ENCODE measurements around the gene EGR1. TPM values are rescaled to one million over a fixed set of nuclear protein-coding genes. Genes with fewer than 3 reads are reported as not detected.

The EGR1 gene
- polyA plus RNA-seq, result 100 to 1,000 TPM in 2 of 3 donors, 10 to 100 TPM in 1; 52.2 to 804 (median 703) TPM

- 0% methylated on average over 60 to 85 of the region's 85 CpGs for WGBS, 3 donors
These were observed at the start of gene EGR1 for GRCh38 chr5:138465261-138466124. TSS of gene EGR1 (plus strand) at chr5:138465479. CDS start at chr5:138465762, 283 bp downstream.

GRCh38 chr5:138418444-138418843, 46.8 kb upstream of the EGR1 start:
- 86 to 91% (median 91%) methylated on average over 2 of the region's 2 CpGs for WGBS, 3 donors
- no peak overlapping the region for H3K27ac ChIP-seq (ENCODE audit: low read depth, low read length)

More at GRCh38 chr5:138465261-138466124, at the start of gene EGR1:
- H3K27ac ChIP-seq (ENCODE audit: low read depth, low read length), result peak within 1 kb of the TSS; percentile 45

GRCh38 chr5:138425079-138425478, 40.2 kb upstream of the EGR1 start:
- H3K27ac ChIP-seq (ENCODE audit: low read depth, low read length), result no peak overlapping the region
- WGBS, 3 donors, result 79 to 92% (median 87%) methylated on average over 1 of the region's 1 CpG

- H3K27ac ChIP-seq (ENCODE audit: low read depth, low read length), result no peak overlapping the region
- WGBS, 3 donors, result 61 to 82% (median 74%) methylated on average over 5 of the region's 5 CpGs
These were observed 29.3 kb upstream of the EGR1 start for GRCh38 chr5:138435943-138436342.

- H3K27ac ChIP-seq (ENCODE audit: low read depth, low read length), result no peak overlapping the region
- WGBS, 3 donors, result 74 to 78% (median 75%) methylated on average over 11 of the region's 11 CpGs
These were observed 27.1 kb upstream of the EGR1 start for GRCh38 chr5:138438003-138438723.

- no peak within 1 kb of the TSS for H3K27ac ChIP-seq (ENCODE audit: low read depth, low read length)
- 0 to 1% (median 1%) methylated on average over 45 to 65 of the region's 65 CpGs for WGBS, 3 donors
These were observed 26.4 kb upstream of the EGR1 start, which contains the start of gene REEP2 for GRCh38 chr5:138438724-138439476. TSS of gene REEP2 (plus strand) at chr5:138439057. CDS start at chr5:138439209, 152 bp downstream.

GRCh38 chr5:138439477-138440158, 25.7 kb upstream of the EGR1 start:
- no peak overlapping the region for H3K27ac ChIP-seq (ENCODE audit: low read depth, low read length)
- WGBS, 3 donors, result 45 to 51% (median 49%) methylated on average over 20 of the region's 20 CpGs

GRCh38 chr5:138440159-138441073, 24.9 kb upstream of the EGR1 start:
- no peak overlapping the region for H3K27ac ChIP-seq (ENCODE audit: low read depth, low read length)
- 83 to 89% (median 85%) methylated on average over 17 of the region's 17 CpGs for WGBS, 3 donors

- WGBS, 3 donors, result 86 to 94% (median 88%) methylated on average over 9 of the region's 9 CpGs
- H3K27ac ChIP-seq (ENCODE audit: low read depth, low read length), result no peak overlapping the region
These were observed 24.1 kb upstream of the EGR1 start for GRCh38 chr5:138441221-138441620.

- 87 to 91% (median 88%) methylated on average over 13 of the region's 13 CpGs for WGBS, 3 donors
- H3K27ac ChIP-seq (ENCODE audit: low read depth, low read length), result no peak overlapping the region
These were observed 21.1 kb upstream of the EGR1 start for GRCh38 chr5:138444078-138444773.

- H3K27ac ChIP-seq (ENCODE audit: low read depth, low read length), result no peak overlapping the region
- 81 to 86% (median 84%) methylated on average over 22 of the region's 22 CpGs for WGBS, 3 donors
These were observed 20.3 kb upstream of the EGR1 start for GRCh38 chr5:138444774-138445546.

GRCh38 chr5:138445547-138446271, 19.6 kb upstream of the EGR1 start:
- no peak overlapping the region for H3K27ac ChIP-seq (ENCODE audit: low read depth, low read length)
- WGBS, 3 donors, result 77 to 85% (median 82%) methylated on average over 15 to 18 of the region's 18 CpGs

GRCh38 chr5:138448070-138448469, 17.2 kb upstream of the EGR1 start:
- WGBS, 3 donors, result 86 to 92% (median 89%) methylated on average over 6 of the region's 6 CpGs
- no peak overlapping the region for H3K27ac ChIP-seq (ENCODE audit: low read depth, low read length)

GRCh38 chr5:138448481-138449398, 16.5 kb upstream of the EGR1 start:
- 75 to 79% (median 76%) methylated on average over 8 to 9 of the region's 9 CpGs for WGBS, 3 donors
- no peak overlapping the region for H3K27ac ChIP-seq (ENCODE audit: low read depth, low read length)
